WTC11 (cell line): ENCODE data around the gene DTHD1.

Experiments used
- ATF1 ChIP-seq: sonication (generic); formaldehyde crosslinking; IDR thresholded peaks from 2 replicates; pipeline ENCODE4 v1.8.1; 2023; ENCODE audit warnings: mild to moderate bottlenecking, moderate library complexity, missing genetic modification reagents
- CTCF ChIP-seq: fragments of 200-600 bp; IDR thresholded peaks from 2 replicates; pipeline ENCODE4 v1.8.0; 2022; ENCODE audit warnings: antibody characterized with exemption
- ERG ChIP-seq: fragments of 250-450 bp; sonication (Bioruptor Pico); IDR thresholded peaks from 2 replicates; pipeline ENCODE4 v1.8.0; 2021; ENCODE audit warnings: mild to moderate bottlenecking
- ETV6 ChIP-seq: sonication (generic); formaldehyde crosslinking; IDR thresholded peaks from 2 replicates; pipeline ENCODE4 v1.8.1; 2022; ENCODE audit warnings: mild to moderate bottlenecking, missing genetic modification reagents
- IRF2 ChIP-seq: sonication (generic); formaldehyde crosslinking; IDR thresholded peaks from 2 replicates; pipeline ENCODE4 v1.8.0; 2022; ENCODE audit warnings: low read depth, missing genetic modification reagents, borderline replicate concordance
- JUN ChIP-seq: sonication (generic); formaldehyde crosslinking; IDR thresholded peaks from 2 replicates; pipeline ENCODE4 v1.8.0; 2023; ENCODE audit warnings: mild to moderate bottlenecking, missing genetic modification reagents
- KAT7 ChIP-seq: sonication (generic); formaldehyde crosslinking; IDR thresholded peaks from 2 replicates; pipeline ENCODE4 v1.8.1; 2023; ENCODE audit warnings: missing genetic modification reagents, mild to moderate bottlenecking, borderline replicate concordance
- NR2C2 ChIP-seq: sonication (generic); formaldehyde crosslinking; IDR thresholded peaks from 2 replicates; pipeline ENCODE4 v1.8.0; 2022; ENCODE audit warnings: mild to moderate bottlenecking, missing genetic modification reagents
- ZNF219 ChIP-seq: sonication (generic); formaldehyde crosslinking; IDR thresholded peaks from 2 replicates; pipeline ENCODE4 v1.8.0; 2023; ENCODE audit warnings: missing genetic modification reagents, mild to moderate bottlenecking, borderline replicate concordance
- ZNF423 ChIP-seq: fragments of 250-450 bp; sonication (Bioruptor Pico); IDR thresholded peaks from 2 replicates; pipeline ENCODE4 v2.1.2; 2022; ENCODE audit warnings: mild to moderate bottlenecking, moderate library complexity
- TF ChIP-seq, protein P1 (sequence below): sonication (generic); formaldehyde crosslinking; IDR thresholded peaks from 2 replicates; pipeline ENCODE4 v1.8.0; 2022; ENCODE audit warnings: mild to moderate bottlenecking, missing genetic modification reagents
- TF ChIP-seq, protein P2 (sequence below): sonication (generic); formaldehyde crosslinking; IDR thresholded peaks from 2 replicates; pipeline ENCODE4 v1.8.0; 2022; ENCODE audit warnings: mild to moderate bottlenecking, missing genetic modification reagents

DNA sequence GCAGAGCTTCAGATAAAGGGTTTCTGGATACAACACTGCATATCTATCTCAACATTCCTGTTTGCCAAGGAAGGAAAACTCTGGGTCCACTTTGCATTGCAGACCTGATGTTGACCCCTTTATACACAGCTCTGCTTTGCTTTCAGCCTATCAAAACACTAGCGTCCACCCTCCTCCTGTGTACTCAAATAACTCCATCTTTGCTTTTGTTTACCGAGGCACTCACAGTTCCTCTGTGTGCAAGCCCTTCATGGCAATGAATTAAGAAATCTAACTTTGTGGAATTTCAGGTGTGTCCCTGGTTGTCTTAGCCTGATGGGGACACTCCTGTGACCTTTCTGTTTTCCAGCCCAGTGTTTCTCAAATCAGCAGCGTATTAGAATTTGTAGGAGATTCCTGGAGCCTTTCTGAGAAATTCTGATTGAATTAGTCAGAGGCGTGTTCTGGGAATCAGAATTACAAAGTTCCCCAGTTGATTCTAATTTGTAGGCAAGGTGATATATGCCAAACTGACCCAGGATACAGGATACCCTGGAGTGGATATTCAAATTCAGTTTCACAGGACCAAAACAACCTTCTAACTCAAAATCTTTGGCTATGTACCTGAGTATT, 68.6 kb downstream of the DTHD1 start:
- TF ChIP-seq CTCF (no peak), ATF1 (CRISPR knock-in tag) (no peak), KAT7 (CRISPR knock-in tag) (no peak), JUN (CRISPR knock-in tag) (no peak), ZNF423 (no peak), NR2C2 (CRISPR knock-in tag) (no peak), ZNF219 (CRISPR knock-in tag) (no peak), ERG (no peak), IRF2 (CRISPR knock-in tag) (no peak), ETV6 (no peak)
- TF ChIP-seq, protein P1, sequence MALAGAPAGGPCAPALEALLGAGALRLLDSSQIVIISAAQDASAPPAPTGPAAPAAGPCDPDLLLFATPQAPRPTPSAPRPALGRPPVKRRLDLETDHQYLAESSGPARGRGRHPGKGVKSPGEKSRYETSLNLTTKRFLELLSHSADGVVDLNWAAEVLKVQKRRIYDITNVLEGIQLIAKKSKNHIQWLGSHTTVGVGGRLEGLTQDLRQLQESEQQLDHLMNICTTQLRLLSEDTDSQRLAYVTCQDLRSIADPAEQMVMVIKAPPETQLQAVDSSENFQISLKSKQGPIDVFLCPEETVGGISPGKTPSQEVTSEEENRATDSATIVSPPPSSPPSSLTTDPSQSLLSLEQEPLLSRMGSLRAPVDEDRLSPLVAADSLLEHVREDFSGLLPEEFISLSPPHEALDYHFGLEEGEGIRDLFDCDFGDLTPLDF (CRISPR knock-in tag), result no peak
- TF ChIP-seq, protein P2, sequence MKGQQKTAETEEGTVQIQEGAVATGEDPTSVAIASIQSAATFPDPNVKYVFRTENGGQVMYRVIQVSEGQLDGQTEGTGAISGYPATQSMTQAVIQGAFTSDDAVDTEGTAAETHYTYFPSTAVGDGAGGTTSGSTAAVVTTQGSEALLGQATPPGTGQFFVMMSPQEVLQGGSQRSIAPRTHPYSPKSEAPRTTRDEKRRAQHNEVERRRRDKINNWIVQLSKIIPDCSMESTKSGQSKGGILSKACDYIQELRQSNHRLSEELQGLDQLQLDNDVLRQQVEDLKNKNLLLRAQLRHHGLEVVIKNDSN (CRISPR knock-in tag), result no peak
